ENCODE results near the gene CA14. TPM values are rescaled to one million over a fixed set of nuclear protein-coding genes. Genes with fewer than 3 reads are reported as not detected.

Gene CA14
- total and polyA plus RNA-seq, 2 experiments from 2014 or later = 41.3 to 47.4 TPM

DNA sequence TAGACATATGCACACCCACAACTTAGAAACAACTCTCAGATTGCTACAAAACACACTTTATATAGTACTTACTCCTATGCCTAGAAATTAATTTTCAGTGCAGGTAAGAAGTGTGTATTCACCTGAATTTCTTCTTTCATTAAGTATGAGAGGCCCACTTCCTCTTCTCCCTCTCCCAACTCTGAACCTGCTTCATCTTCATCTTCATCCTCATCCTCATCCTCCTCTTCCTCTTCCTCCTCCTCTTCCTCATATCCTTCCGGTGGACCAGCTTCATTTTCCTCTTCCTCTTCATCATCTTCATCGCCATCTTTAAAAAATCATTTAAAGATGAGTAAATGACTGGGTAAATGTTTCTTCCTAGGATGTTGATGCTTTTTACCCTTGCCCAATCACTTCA, 31.1 kb upstream of the CA14 start (continued):
- TF ChIP-seq, protein P1, sequence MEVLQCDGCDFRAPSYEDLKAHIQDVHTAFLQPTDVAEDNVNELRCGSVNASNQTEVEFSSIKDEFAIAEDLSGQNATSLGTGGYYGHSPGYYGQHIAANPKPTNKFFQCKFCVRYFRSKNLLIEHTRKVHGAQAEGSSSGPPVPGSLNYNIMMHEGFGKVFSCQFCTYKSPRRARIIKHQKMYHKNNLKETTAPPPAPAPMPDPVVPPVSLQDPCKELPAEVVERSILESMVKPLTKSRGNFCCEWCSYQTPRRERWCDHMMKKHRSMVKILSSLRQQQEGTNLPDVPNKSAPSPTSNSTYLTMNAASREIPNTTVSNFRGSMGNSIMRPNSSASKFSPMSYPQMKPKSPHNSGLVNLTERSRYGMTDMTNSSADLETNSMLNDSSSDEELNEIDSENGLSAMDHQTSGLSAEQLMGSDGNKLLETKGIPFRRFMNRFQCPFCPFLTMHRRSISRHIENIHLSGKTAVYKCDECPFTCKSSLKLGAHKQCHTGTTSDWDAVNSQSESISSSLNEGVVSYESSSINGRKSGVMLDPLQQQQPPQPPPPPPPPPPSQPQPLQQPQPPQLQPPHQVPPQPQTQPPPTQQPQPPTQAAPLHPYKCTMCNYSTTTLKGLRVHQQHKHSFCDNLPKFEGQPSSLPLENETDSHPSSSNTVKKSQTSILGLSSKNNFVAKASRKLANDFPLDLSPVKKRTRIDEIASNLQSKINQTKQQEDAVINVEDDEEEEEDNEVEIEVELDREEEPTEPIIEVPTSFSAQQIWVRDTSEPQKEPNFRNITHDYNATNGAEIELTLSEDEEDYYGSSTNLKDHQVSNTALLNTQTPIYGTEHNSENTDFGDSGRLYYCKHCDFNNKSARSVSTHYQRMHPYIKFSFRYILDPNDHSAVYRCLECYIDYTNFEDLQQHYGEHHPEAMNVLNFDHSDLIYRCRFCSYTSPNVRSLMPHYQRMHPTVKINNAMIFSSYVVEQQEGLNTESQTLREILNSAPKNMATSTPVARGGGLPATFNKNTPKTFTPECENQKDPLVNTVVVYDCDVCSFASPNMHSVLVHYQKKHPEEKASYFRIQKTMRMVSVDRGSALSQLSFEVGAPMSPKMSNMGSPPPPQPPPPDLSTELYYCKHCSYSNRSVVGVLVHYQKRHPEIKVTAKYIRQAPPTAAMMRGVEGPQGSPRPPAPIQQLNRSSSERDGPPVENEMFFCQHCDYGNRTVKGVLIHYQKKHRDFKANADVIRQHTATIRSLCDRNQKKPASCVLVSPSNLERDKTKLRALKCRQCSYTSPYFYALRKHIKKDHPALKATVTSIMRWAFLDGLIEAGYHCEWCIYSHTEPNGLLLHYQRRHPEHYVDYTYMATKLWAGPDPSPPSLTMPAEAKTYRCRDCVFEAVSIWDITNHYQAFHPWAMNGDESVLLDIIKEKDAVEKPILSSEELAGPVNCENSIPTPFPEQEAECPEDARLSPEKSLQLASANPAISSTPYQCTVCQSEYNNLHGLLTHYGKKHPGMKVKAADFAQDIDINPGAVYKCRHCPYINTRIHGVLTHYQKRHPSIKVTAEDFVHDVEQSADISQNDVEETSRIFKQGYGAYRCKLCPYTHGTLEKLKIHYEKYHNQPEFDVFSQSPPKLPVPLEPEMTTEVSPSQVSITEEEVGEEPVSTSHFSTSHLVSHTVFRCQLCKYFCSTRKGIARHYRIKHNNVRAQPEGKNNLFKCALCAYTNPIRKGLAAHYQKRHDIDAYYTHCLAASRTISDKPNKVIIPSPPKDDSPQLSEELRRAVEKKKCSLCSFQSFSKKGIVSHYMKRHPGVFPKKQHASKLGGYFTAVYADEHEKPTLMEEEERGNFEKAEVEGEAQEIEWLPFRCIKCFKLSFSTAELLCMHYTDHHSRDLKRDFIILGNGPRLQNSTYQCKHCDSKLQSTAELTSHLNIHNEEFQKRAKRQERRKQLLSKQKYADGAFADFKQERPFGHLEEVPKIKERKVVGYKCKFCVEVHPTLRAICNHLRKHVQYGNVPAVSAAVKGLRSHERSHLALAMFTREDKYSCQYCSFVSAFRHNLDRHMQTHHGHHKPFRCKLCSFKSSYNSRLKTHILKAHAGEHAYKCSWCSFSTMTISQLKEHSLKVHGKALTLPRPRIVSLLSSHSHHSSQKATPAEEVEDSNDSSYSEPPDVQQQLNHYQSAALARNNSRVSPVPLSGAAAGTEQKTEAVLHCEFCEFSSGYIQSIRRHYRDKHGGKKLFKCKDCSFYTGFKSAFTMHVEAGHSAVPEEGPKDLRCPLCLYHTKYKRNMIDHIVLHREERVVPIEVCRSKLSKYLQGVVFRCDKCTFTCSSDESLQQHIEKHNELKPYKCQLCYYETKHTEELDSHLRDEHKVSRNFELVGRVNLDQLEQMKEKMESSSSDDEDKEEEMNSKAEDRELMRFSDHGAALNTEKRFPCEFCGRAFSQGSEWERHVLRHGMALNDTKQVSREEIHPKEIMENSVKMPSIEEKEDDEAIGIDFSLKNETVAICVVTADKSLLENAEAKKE (CRISPR knock-in tag; IDR thresholded peaks at IDR 0.05) = no peak
- TF ChIP-seq JUNB (IDR thresholded peaks at IDR 0.05; ENCODE audit: unreplicated experiment) = no peak
- TF ChIP-seq, protein P2, sequence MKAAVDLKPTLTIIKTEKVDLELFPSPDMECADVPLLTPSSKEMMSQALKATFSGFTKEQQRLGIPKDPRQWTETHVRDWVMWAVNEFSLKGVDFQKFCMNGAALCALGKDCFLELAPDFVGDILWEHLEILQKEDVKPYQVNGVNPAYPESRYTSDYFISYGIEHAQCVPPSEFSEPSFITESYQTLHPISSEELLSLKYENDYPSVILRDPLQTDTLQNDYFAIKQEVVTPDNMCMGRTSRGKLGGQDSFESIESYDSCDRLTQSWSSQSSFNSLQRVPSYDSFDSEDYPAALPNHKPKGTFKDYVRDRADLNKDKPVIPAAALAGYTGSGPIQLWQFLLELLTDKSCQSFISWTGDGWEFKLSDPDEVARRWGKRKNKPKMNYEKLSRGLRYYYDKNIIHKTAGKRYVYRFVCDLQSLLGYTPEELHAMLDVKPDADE (IDR thresholded peaks at IDR 0.05) = no peak
- TF ChIP-seq POLR2AphosphoS5 (IDR thresholded peaks at IDR 0.05; ENCODE audit: low read depth) = no peak
- TF ChIP-seq NANOG (IDR thresholded peaks at IDR 0.05; ENCODE audit: borderline replicate concordance) = no peak

DNA sequence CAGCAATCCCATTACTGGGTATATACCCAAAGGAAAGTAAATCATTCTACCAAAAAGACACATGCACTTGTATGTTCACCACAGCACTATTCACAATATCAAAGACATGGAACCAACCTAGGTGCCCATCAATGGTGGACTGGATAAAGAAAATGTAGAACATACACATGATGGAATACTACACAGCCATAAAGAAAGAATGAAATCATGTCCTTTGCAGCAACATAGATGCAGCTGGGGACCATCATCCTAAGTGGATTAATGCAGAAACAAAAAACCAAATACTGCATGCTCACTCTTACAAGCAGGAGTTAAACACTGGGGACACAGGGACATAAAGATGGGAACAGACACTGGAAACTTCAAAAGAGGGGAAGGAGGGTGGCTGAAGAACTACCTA, 30.3 kb upstream of the CA14 start:
- H3K9me2 ChIP-seq (ENCODE audit: insufficient read depth) = no peaks in the 10 kb centered on the region
- DNase-seq (ENCODE audit: low spot score) = no peak
- no peak overlapping the region for H3K27ac Mint-ChIP-seq
- H3K36me3 Mint-ChIP-seq (ENCODE audit: low read depth) = peaks cover 87% of the 10 kb centered on the region
- peaks cover 24% of the 10 kb centered on the region; the same call in 1 of the 2 replicates for H3F3A ChIP-seq (replicated peaks; ENCODE audit: low read depth)
- no peaks in the 10 kb centered on the region for H3K4me1 Mint-ChIP-seq
- H3K4me3 Mint-ChIP-seq = no peak overlapping the region
- no peaks in the 10 kb centered on the region for H3K27me3 Mint-ChIP-seq (ENCODE audit: insufficient read depth, low read depth, poor library complexity)
- ATAC-seq = no peak
- H3K27ac ChIP-seq (ENCODE audit: low read depth) = no peak overlapping the region
- peaks cover 36% of the 10 kb centered on the region for H3K79me2 ChIP-seq (replicated peaks; ENCODE audit: insufficient read depth)
- H3K27me3 ChIP-seq (ENCODE audit: insufficient read depth) = no peaks in the 10 kb centered on the region
- H3K4me3 ChIP-seq = no peak overlapping the region
- no peak overlapping the region for H2AFZ ChIP-seq
- peaks cover 4% of the 10 kb centered on the region; the same call in 1 of the 2 replicates for H4K20me1 ChIP-seq (replicated peaks; ENCODE audit: insufficient read depth)
- H3K36me3 ChIP-seq (ENCODE audit: insufficient read depth) = peaks cover 58% of the 10 kb centered on the region
- H3K4me2 ChIP-seq = no peak overlapping the region
- no peaks in the 10 kb centered on the region for H3K4me1 ChIP-seq (ENCODE audit: insufficient read depth)
- no peaks in the 10 kb centered on the region for H3K9me3 Mint-ChIP-seq
- TF ChIP-seq ZNF331 (CRISPR knock-in tag; IDR thresholded peaks at IDR 0.05; ENCODE audit: low read depth) = no peak
- TF ChIP-seq JUNB (IDR thresholded peaks at IDR 0.05; ENCODE audit: unreplicated experiment) = no peak
- TF ChIP-seq, protein P3, sequence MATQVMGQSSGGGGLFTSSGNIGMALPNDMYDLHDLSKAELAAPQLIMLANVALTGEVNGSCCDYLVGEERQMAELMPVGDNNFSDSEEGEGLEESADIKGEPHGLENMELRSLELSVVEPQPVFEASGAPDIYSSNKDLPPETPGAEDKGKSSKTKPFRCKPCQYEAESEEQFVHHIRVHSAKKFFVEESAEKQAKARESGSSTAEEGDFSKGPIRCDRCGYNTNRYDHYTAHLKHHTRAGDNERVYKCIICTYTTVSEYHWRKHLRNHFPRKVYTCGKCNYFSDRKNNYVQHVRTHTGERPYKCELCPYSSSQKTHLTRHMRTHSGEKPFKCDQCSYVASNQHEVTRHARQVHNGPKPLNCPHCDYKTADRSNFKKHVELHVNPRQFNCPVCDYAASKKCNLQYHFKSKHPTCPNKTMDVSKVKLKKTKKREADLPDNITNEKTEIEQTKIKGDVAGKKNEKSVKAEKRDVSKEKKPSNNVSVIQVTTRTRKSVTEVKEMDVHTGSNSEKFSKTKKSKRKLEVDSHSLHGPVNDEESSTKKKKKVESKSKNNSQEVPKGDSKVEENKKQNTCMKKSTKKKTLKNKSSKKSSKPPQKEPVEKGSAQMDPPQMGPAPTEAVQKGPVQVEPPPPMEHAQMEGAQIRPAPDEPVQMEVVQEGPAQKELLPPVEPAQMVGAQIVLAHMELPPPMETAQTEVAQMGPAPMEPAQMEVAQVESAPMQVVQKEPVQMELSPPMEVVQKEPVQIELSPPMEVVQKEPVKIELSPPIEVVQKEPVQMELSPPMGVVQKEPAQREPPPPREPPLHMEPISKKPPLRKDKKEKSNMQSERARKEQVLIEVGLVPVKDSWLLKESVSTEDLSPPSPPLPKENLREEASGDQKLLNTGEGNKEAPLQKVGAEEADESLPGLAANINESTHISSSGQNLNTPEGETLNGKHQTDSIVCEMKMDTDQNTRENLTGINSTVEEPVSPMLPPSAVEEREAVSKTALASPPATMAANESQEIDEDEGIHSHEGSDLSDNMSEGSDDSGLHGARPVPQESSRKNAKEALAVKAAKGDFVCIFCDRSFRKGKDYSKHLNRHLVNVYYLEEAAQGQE (IDR thresholded peaks at IDR 0.05; ENCODE audit: unreplicated experiment) = no peak
- no peak for TF ChIP-seq CREB1 (CRISPR knock-in tag; IDR thresholded peaks at IDR 0.05; ENCODE audit: low read depth)
